A549 (cell line): ENCODE measurements around the gene CCDC136. TPM values are rescaled to one million over a fixed set of nuclear protein-coding genes. Genes with fewer than 3 reads are reported as not detected.

Experiments
- ATAC-seq, 2 experiments: fragments of 200-7000 bp in 1 of 2; fragments of >200 bp in 1 of 2; cut with Nextera tagmentation in 1 of 2; cut with Tn5 transposase in 1 of 2; 3 replicates each; pipeline versions ENCODE4 v1.8.0 to v1.9.1; 2018 to 2020; ENCODE audit warnings: mild to moderate bottlenecking in 1 of 2, moderate library complexity in 1 of 2
- CTCF ChIA-PET: fragments of 300-600 bp; sonication (Branson Sonifier 250); formaldehyde crosslinking; extraction: SDS; loops from one replicate; lab custom pipeline; 2021; ENCODE audit warnings: antibody characterized with exemption, inconsistent platforms; lab: Yijun Ruan, JAX
- POLR2A ChIA-PET: fragments of 350-600 bp; formaldehyde crosslinking; extraction: SDS; loops from one replicate; lab custom pipeline; 2021; ENCODE audit warnings: antibody characterized with exemption, inconsistent platforms; lab: Yijun Ruan, JAX
- DNase-seq, 2 experiments: peaks; one replicate each; pipeline versions ENCODE4 v3.0.0 to v3.0.0-alpha.2; 2011 to 2016; ENCODE audit warnings: low read depth in 1 of 2, low spot score in 1 of 2
- FAIRE-seq: peaks from 2 replicates; lab custom pipeline; 2011; peaks lifted over from hg19 to GRCh38; lab: Jason Lieb, UNC
- H3K27ac ChIP-seq, 2 experiments: fragments of >200 bp; sonication (Bioruptor Twin); formaldehyde crosslinking; 3 replicates each; pipeline ENCODE4 v1.5.1; 2016 to 2017
- H3K4me1 ChIP-seq: fragments of >200 bp; sonication (Bioruptor Twin); formaldehyde crosslinking; 3 replicates; pipeline ENCODE4 v1.6.1; 2016
- H3K4me2 ChIP-seq: fragments of >200 bp; sonication (Bioruptor Twin); formaldehyde crosslinking; 3 replicates; pipeline ENCODE4 v1.6.1; 2016
- H3K4me3 ChIP-seq: fragments of >200 bp; sonication (Bioruptor Twin); formaldehyde crosslinking; 3 replicates; pipeline ENCODE4 v1.5.1; 2016
- H3K9me3 ChIP-seq: fragments of >200 bp; sonication (Bioruptor Twin); formaldehyde crosslinking; 3 replicates; pipeline ENCODE4 v1.6.1; 2016
- CTCF ChIP-seq: fragments of >200 bp; sonication (Bioruptor Twin); formaldehyde crosslinking; IDR thresholded peaks from 3 replicates; pipeline ENCODE4 v1.5.1; 2016
- ELK1 ChIP-seq: fragments of 150-350 bp; IDR thresholded peaks from 2 replicates; pipeline ENCODE4 v1.6.1; 2014; ENCODE audit warnings: low read depth, mild to moderate bottlenecking, low read length
- ESRRA ChIP-seq: fragments of 150-350 bp; IDR thresholded peaks from 2 replicates; pipeline ENCODE4 v1.6.1; 2014; ENCODE audit warnings: mild to moderate bottlenecking, low read length, borderline replicate concordance
- HEYL ChIP-seq: fragments of 250-450 bp; sonication (Bioruptor Pico); IDR thresholded peaks from 2 replicates; pipeline ENCODE4 v1.8.0; 2021; ENCODE audit warnings: mild to moderate bottlenecking, moderate library complexity
- KDM5A ChIP-seq: fragments of 200-600 bp; sonication (generic); IDR thresholded peaks from 2 replicates; pipeline ENCODE4 v1.6.1; 2016; ENCODE audit warnings: antibody characterized with exemption, mild to moderate bottlenecking
- MAFK ChIP-seq: fragments of 450-650 bp; IDR thresholded peaks from 2 replicates; pipeline ENCODE4 v1.6.1; 2014; ENCODE audit not compliant: partially characterized antibody
- NFE2L2 ChIP-seq: fragments of 150-350 bp; conservative IDR thresholded peaks from 2 replicates; pipeline ENCODE4 v1.6.1; 2014; ENCODE audit warnings: low read length
- NPAS2 ChIP-seq: fragments of 250-450 bp; sonication (Bioruptor Pico); IDR thresholded peaks from 2 replicates; pipeline ENCODE4 v1.8.0; 2022; ENCODE audit warnings: mild to moderate bottlenecking, moderate library complexity, borderline replicate concordance
- TFCP2L1 ChIP-seq: fragments of 250-450 bp; sonication (Bioruptor Pico); IDR thresholded peaks from 2 replicates; pipeline ENCODE4 v1.5.0; 2021; ENCODE audit warnings: mild to moderate bottlenecking
- TP53 ChIP-seq: fragments of 250-450 bp; sonication (Bioruptor Pico); IDR thresholded peaks from 2 replicates; pipeline ENCODE4 v1.5.0; 2021; ENCODE audit warnings: mild to moderate bottlenecking, moderate library complexity
- WGBS: methylation state at CpG from one replicate; pipeline ENCODE4 v1.1.6; 2017; ENCODE audit errors: missing lambda C conversion rate; 5-methylcytosine and 5-hydroxymethylcytosine counted together
- polyA plus RNA-seq, 4 experiments: library from polyadenylated mRNA; depleted of rRNA in 3 of 4; stranded (reverse); fragments of >200 nt; fragmentation: RNase III in 1 of 4; extraction: RNeasy Plus Mini Kit Qiagen cat#74134 plus additional on column Dnase treatment in 1 of 4; gene quantifications; 2 replicates in 3 of 4; 3 replicates in 1 of 4; pipeline ENCODE4 v1.2.3, GENCODE V29; 2011 to 2017

The CCDC136 gene
- polyA plus RNA-seq, 2 of the 4 experiments (the other 2 are of a cell fraction): 4.7 to 5.4 TPM

- TF ChIP-seq CTCF (no peak), KDM5A (no peak), ESRRA (no peak), MAFK (no peak)
Observed at GRCh38 chr7:128862571-128863432, 71.0 kb downstream of the CCDC136 start, which contains the start of gene ATP6V1F (continued).

GRCh38 chr7:128863433-128863989 lies 71.7 kb downstream of the CCDC136 start:
- WGBS: 0% methylated on average over 6 of the region's 6 CpGs
- ATAC-seq: peak; percentile 73 to 89
- Histone ChIP-seq H3K4me2 (peak overlapping the region; percentile 81), H3K4me1 (peaks cover 9% of the 10 kb centered on the region; the same call in 2 of the 3 replicates), H3K4me3 (peak overlapping the region; percentile 81), H3K27ac (peak overlapping the region; percentile 81 to 89), H3K9me3 (no peaks in the 10 kb centered on the region)
- FAIRE-seq: no peak
- POLR2A ChIA-PET: interaction anchor here (1.5 kb wide), 2 partner anchors 9 to 125 kb away, joined by 3 to 4 read pairs; partner anchors contain the start of gene CALU
- CTCF ChIA-PET: interaction anchor here (0.8 to 17.4 kb wide), 9 partner anchors 9 to 228 kb away, joined by 3 to 225 read pairs (median 4); partner anchors contain the start of gene CALU
- DNase-seq: peak; percentile 76 to 91
- TF ChIP-seq CTCF (peak; percentile 36), NFE2L2 (no peak)

GRCh38 chr7:128865303-128865702 lies 73.5 kb downstream of the CCDC136 start:
- TF ChIP-seq HEYL (CRISPR knock-in tag): no peak
- TF ChIP-seq ELK1: no peak
- no peak for TF ChIP-seq NPAS2
- TF ChIP-seq TFCP2L1 (CRISPR knock-in tag): no peak
- no peak for TF ChIP-seq TP53 (CRISPR knock-in tag)
- TF ChIP-seq, all 56 proteins: peak for 0
- Histone ChIP-seq H3K27ac (no peak overlapping the region), H3K4me1 (peaks cover 17% of the 10 kb centered on the region; the same call in 2 of the 3 replicates), H3K9me3 (no peaks in the 10 kb centered on the region), H3K4me2 (no peak overlapping the region), H3K4me3 (no peak overlapping the region)
- FAIRE-seq (no peak), ATAC-seq (no peak), DNase-seq (no peak)
- CTCF ChIA-PET: interaction anchor here (17.4 kb wide), 1 partner anchor 18 kb away, joined by 225 read pairs; no protein-coding TSS in a partner anchor
- WGBS: 90% methylated on average over 11 of the region's 12 CpGs
- POLR2A ChIA-PET: no interaction called here
